GM23338 (cell line): ENCODE measurements around the gene FHIT. TPM values are rescaled to one million over a fixed set of nuclear protein-coding genes. Genes with fewer than 3 reads are reported as not detected.

ENCODE experiments used
- ATAC-seq: fragments of 200-7000 bp; cut with Tn5 transposase; 3 replicates; pipeline ENCODE4 v1.9.1; 2020
- DNase-seq: peaks from one replicate; pipeline ENCODE4 v3.0.0-alpha.2; 2015; ENCODE audit warnings: low spot score
- H2AFZ ChIP-seq: fragments of 200-600 bp; sonication (generic); 2 replicates; pipeline ENCODE4 v1.8.0; 2016; ENCODE audit warnings: antibody characterized with exemption, mild to moderate bottlenecking, moderate library complexity
- H3F3A ChIP-seq: fragments of 200-600 bp; sonication (generic); replicated peaks from 2 replicates; pipeline ENCODE4 v1.8.0; 2017; ENCODE audit warnings: antibody characterized with exemption, mixed run types, low read depth
- H3K27ac ChIP-seq: fragments of 200-600 bp; sonication (generic); 2 replicates; pipeline ENCODE4 v1.6.1; 2016; ENCODE audit warnings: low read depth
- H3K27me3 ChIP-seq: fragments of 200-600 bp; sonication (generic); 2 replicates; pipeline ENCODE4 v1.8.0; 2016; ENCODE audit warnings: mild to moderate bottlenecking, mixed run types, moderate library complexity; ENCODE audit not compliant: insufficient read depth
- H3K36me3 ChIP-seq: fragments of 200-600 bp; sonication (generic); 2 replicates; pipeline ENCODE4 v1.8.0; 2016; ENCODE audit warnings: mild to moderate bottlenecking; ENCODE audit not compliant: insufficient read depth
- H3K4me1 ChIP-seq: fragments of 200-600 bp; sonication (generic); 2 replicates; pipeline ENCODE4 v1.8.0; 2016; ENCODE audit warnings: mild to moderate bottlenecking, moderate library complexity; ENCODE audit not compliant: insufficient read depth
- H3K4me2 ChIP-seq: fragments of 200-600 bp; sonication (generic); 2 replicates; pipeline ENCODE4 v1.7.1; 2017; ENCODE audit warnings: mixed run types
- H3K4me3 ChIP-seq: fragments of 200-600 bp; sonication (generic); 2 replicates; pipeline ENCODE4 v1.6.1; 2016; ENCODE audit warnings: mixed run types
- H3K79me2 ChIP-seq: fragments of 200-600 bp; sonication (generic); replicated peaks from 2 replicates; pipeline ENCODE4 v1.8.0; 2017; ENCODE audit warnings: mild to moderate bottlenecking; ENCODE audit not compliant: insufficient read depth
- H3K9me2 ChIP-seq: fragments of 200-600 bp; sonication (generic); 2 replicates; pipeline ENCODE4 v1.8.0; 2017; ENCODE audit not compliant: insufficient read depth
- H4K20me1 ChIP-seq: fragments of 200-600 bp; sonication (generic); replicated peaks from 2 replicates; pipeline ENCODE4 v1.8.0; 2017; ENCODE audit warnings: mild to moderate bottlenecking; ENCODE audit not compliant: insufficient read depth
- H3K27ac Mint-ChIP-seq: 2 replicates; pipeline ENCODE4 v1.8.0; 2020; ENCODE audit warnings: inconsistent platforms, mild to moderate bottlenecking, moderate library complexity, mixed read lengths
- H3K27me3 Mint-ChIP-seq: 3 replicates; pipeline ENCODE4 v1.8.0; 2022; ENCODE audit warnings: low read depth, mild to moderate bottlenecking, moderate library complexity, mixed read lengths, inconsistent platforms; ENCODE audit not compliant: insufficient read depth, poor library complexity
- H3K36me3 Mint-ChIP-seq: 3 replicates; pipeline ENCODE4 v1.8.0; 2021; ENCODE audit warnings: low read depth, mild to moderate bottlenecking, inconsistent platforms, moderate library complexity, mixed read lengths
- H3K4me1 Mint-ChIP-seq: 3 replicates; pipeline ENCODE4 v1.8.0; 2020; ENCODE audit warnings: mild to moderate bottlenecking, inconsistent platforms, mixed read lengths
- H3K4me3 Mint-ChIP-seq: 3 replicates; pipeline ENCODE4 v1.8.0; 2021; ENCODE audit warnings: moderate library complexity, mild to moderate bottlenecking, inconsistent platforms, mixed read lengths
- H3K9me3 Mint-ChIP-seq: 3 replicates; pipeline ENCODE4 v1.8.0; 2020; ENCODE audit warnings: moderate library complexity, mild to moderate bottlenecking, inconsistent platforms, mixed read lengths
- CREB1 ChIP-seq: fragments of 250-450 bp; sonication (Bioruptor Pico); IDR thresholded peaks from 2 replicates; pipeline ENCODE4 v1.5.0; 2020; ENCODE audit warnings: low read depth, mild to moderate bottlenecking, moderate library complexity
- EZH2 ChIP-seq: fragments of 200-600 bp; sonication (generic); IDR thresholded peaks from one replicate; pipeline ENCODE4 v1.8.0; 2017; ENCODE audit warnings: antibody characterized with exemption, mild to moderate bottlenecking, low read depth; ENCODE audit not compliant: unreplicated experiment
- JUNB ChIP-seq: IDR thresholded peaks from one replicate; pipeline ENCODE4 v1.6.1; 2016; ENCODE audit warnings: antibody characterized with exemption; ENCODE audit not compliant: unreplicated experiment
- NANOG ChIP-seq: IDR thresholded peaks from 2 replicates; pipeline ENCODE4 v1.6.1; 2016; ENCODE audit warnings: antibody characterized with exemption, borderline replicate concordance
- STAT1 ChIP-seq: IDR thresholded peaks from one replicate; pipeline ENCODE4 v1.6.1; 2016; ENCODE audit warnings: antibody characterized with exemption; ENCODE audit not compliant: unreplicated experiment
- ZNF114 ChIP-seq: fragments of 250-450 bp; sonication (Bioruptor Pico); IDR thresholded peaks from 2 replicates; pipeline ENCODE4 v1.5.0; 2020; ENCODE audit warnings: mild to moderate bottlenecking, moderate library complexity
- polyA plus RNA-seq: library from polyadenylated mRNA; unstranded; fragments of >200 nt; fragmentation: Nextera tagmentation; extraction: Ambion mirVana; gene quantifications from 2 replicates; pipeline ENCODE4 v1.2.1, GENCODE V29; 2016
- total RNA-seq: library from RNA; depleted of rRNA; stranded (reverse); fragments of >200 nt; shearing (Covaris generic); gene quantifications from 2 replicates; pipeline ENCODE4 v1.2.3, GENCODE V29; 2014
- TF ChIP-seq, protein P1 (sequence below), 2 experiments: fragments of 200-600 bp in 1 of 2; sonication (generic) in 1 of 2; conservative IDR thresholded peaks; 2 replicates each; pipeline versions ENCODE4 v1.5.1 to v1.6.1; 2016 to 2017; ENCODE audit warnings: antibody characterized with exemption in 2 of 2, low read depth in 2 of 2, mild to moderate bottlenecking in 2 of 2, moderate library complexity in 1 of 2
- TF ChIP-seq, protein P2 (sequence below): IDR thresholded peaks from 2 replicates; pipeline ENCODE4 v1.6.1; 2016; ENCODE audit warnings: antibody characterized with exemption
- TF ChIP-seq, protein P3 (sequence below): fragments of 250-450 bp; sonication (Bioruptor Pico); IDR thresholded peaks from 2 replicates; pipeline ENCODE4 v1.5.0; 2020; ENCODE audit warnings: mild to moderate bottlenecking, moderate library complexity

Gene FHIT
- total and polyA plus RNA-seq, 2 experiments from 2014 or later, result 3.0 to 8.3 TPM

DNA sequence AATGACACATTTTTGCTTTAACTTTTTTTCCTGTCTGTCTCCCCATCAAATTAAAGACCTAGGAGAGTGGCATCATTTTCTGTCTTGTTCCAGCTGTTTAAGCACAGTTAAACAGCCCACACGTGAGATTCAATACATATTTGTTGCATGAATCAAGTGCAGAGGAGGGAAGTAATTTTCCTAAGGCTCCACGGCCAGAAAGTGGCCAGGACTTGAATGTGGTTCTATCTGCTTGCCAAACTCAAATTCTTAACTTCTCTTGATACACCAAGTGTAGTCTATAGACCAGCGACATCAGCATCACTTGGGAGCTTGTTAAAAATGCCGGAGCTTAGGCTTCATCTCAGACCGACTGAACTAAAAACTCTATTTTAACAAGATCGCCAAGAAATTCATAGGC is 1476.6 kb downstream of the FHIT start:
- Mint-ChIP-seq H3K9me3 (no peaks in the 10 kb centered on the region), H3K27me3 (peaks cover 5% of the 10 kb centered on the region), H3K4me3 (no peak overlapping the region), H3K4me1 (peaks cover 5% of the 10 kb centered on the region; the same call in 2 of the 3 replicates), H3K27ac (no peak overlapping the region), H3K36me3 (no peaks in the 10 kb centered on the region)
- Histone ChIP-seq H3K4me1 (peaks cover 6% of the 10 kb centered on the region; the same call in 1 of the 2 replicates), H3F3A (no peaks in the 10 kb centered on the region), H3K9me2 (no peaks in the 10 kb centered on the region; the same call in 1 of the 2 replicates), H3K79me2 (no peaks in the 10 kb centered on the region), H3K27ac (no peak overlapping the region), H3K36me3 (no peaks in the 10 kb centered on the region), H4K20me1 (no peaks in the 10 kb centered on the region), H2AFZ (no peak overlapping the region), H3K4me2 (no peak overlapping the region), H3K4me3 (no peak overlapping the region), H3K27me3 (no peaks in the 10 kb centered on the region)
- DNase-seq (no peak), ATAC-seq (no peak)
- TF ChIP-seq JUNB (no peak), NANOG (no peak), ZNF114 (CRISPR knock-in tag) (no peak), CREB1 (CRISPR knock-in tag) (no peak), EZH2 (no peak), STAT1 (no peak)
- TF ChIP-seq, protein P1, sequence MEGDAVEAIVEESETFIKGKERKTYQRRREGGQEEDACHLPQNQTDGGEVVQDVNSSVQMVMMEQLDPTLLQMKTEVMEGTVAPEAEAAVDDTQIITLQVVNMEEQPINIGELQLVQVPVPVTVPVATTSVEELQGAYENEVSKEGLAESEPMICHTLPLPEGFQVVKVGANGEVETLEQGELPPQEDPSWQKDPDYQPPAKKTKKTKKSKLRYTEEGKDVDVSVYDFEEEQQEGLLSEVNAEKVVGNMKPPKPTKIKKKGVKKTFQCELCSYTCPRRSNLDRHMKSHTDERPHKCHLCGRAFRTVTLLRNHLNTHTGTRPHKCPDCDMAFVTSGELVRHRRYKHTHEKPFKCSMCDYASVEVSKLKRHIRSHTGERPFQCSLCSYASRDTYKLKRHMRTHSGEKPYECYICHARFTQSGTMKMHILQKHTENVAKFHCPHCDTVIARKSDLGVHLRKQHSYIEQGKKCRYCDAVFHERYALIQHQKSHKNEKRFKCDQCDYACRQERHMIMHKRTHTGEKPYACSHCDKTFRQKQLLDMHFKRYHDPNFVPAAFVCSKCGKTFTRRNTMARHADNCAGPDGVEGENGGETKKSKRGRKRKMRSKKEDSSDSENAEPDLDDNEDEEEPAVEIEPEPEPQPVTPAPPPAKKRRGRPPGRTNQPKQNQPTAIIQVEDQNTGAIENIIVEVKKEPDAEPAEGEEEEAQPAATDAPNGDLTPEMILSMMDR (conservative IDR thresholded peaks at IDR 0.05; ENCODE audit: low read depth in 2 of 2), result no peak
- TF ChIP-seq, protein P2, sequence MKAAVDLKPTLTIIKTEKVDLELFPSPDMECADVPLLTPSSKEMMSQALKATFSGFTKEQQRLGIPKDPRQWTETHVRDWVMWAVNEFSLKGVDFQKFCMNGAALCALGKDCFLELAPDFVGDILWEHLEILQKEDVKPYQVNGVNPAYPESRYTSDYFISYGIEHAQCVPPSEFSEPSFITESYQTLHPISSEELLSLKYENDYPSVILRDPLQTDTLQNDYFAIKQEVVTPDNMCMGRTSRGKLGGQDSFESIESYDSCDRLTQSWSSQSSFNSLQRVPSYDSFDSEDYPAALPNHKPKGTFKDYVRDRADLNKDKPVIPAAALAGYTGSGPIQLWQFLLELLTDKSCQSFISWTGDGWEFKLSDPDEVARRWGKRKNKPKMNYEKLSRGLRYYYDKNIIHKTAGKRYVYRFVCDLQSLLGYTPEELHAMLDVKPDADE, result no peak
- TF ChIP-seq, protein P3, sequence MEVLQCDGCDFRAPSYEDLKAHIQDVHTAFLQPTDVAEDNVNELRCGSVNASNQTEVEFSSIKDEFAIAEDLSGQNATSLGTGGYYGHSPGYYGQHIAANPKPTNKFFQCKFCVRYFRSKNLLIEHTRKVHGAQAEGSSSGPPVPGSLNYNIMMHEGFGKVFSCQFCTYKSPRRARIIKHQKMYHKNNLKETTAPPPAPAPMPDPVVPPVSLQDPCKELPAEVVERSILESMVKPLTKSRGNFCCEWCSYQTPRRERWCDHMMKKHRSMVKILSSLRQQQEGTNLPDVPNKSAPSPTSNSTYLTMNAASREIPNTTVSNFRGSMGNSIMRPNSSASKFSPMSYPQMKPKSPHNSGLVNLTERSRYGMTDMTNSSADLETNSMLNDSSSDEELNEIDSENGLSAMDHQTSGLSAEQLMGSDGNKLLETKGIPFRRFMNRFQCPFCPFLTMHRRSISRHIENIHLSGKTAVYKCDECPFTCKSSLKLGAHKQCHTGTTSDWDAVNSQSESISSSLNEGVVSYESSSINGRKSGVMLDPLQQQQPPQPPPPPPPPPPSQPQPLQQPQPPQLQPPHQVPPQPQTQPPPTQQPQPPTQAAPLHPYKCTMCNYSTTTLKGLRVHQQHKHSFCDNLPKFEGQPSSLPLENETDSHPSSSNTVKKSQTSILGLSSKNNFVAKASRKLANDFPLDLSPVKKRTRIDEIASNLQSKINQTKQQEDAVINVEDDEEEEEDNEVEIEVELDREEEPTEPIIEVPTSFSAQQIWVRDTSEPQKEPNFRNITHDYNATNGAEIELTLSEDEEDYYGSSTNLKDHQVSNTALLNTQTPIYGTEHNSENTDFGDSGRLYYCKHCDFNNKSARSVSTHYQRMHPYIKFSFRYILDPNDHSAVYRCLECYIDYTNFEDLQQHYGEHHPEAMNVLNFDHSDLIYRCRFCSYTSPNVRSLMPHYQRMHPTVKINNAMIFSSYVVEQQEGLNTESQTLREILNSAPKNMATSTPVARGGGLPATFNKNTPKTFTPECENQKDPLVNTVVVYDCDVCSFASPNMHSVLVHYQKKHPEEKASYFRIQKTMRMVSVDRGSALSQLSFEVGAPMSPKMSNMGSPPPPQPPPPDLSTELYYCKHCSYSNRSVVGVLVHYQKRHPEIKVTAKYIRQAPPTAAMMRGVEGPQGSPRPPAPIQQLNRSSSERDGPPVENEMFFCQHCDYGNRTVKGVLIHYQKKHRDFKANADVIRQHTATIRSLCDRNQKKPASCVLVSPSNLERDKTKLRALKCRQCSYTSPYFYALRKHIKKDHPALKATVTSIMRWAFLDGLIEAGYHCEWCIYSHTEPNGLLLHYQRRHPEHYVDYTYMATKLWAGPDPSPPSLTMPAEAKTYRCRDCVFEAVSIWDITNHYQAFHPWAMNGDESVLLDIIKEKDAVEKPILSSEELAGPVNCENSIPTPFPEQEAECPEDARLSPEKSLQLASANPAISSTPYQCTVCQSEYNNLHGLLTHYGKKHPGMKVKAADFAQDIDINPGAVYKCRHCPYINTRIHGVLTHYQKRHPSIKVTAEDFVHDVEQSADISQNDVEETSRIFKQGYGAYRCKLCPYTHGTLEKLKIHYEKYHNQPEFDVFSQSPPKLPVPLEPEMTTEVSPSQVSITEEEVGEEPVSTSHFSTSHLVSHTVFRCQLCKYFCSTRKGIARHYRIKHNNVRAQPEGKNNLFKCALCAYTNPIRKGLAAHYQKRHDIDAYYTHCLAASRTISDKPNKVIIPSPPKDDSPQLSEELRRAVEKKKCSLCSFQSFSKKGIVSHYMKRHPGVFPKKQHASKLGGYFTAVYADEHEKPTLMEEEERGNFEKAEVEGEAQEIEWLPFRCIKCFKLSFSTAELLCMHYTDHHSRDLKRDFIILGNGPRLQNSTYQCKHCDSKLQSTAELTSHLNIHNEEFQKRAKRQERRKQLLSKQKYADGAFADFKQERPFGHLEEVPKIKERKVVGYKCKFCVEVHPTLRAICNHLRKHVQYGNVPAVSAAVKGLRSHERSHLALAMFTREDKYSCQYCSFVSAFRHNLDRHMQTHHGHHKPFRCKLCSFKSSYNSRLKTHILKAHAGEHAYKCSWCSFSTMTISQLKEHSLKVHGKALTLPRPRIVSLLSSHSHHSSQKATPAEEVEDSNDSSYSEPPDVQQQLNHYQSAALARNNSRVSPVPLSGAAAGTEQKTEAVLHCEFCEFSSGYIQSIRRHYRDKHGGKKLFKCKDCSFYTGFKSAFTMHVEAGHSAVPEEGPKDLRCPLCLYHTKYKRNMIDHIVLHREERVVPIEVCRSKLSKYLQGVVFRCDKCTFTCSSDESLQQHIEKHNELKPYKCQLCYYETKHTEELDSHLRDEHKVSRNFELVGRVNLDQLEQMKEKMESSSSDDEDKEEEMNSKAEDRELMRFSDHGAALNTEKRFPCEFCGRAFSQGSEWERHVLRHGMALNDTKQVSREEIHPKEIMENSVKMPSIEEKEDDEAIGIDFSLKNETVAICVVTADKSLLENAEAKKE (CRISPR knock-in tag), result no peak
